ENCODE results near the gene RGL3.
"Not testable (repeated sequence)": the region's sequence is repeated elsewhere in the genome, so short reads cannot be mapped to it uniquely, and the experiment has no call there.

The RGL3 gene

DNA sequence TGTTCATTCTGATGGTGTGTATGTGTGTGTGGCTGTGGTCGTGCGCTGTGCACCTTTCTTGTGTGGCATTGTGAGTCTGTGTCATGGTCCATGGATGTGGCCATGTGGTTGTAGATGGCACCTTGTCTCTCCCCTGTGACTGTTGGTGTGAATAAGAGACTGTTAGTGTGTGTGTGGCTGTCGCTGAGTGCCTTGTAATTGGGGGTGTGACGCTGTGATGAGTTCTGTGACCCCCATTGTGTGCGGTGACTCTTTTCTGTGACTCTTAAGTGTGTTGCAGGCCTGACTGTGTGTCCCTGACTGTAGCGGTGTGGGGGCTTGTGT, 63.1 kb downstream of the RGL3 start:
- no peak for DNase-seq

DNA sequence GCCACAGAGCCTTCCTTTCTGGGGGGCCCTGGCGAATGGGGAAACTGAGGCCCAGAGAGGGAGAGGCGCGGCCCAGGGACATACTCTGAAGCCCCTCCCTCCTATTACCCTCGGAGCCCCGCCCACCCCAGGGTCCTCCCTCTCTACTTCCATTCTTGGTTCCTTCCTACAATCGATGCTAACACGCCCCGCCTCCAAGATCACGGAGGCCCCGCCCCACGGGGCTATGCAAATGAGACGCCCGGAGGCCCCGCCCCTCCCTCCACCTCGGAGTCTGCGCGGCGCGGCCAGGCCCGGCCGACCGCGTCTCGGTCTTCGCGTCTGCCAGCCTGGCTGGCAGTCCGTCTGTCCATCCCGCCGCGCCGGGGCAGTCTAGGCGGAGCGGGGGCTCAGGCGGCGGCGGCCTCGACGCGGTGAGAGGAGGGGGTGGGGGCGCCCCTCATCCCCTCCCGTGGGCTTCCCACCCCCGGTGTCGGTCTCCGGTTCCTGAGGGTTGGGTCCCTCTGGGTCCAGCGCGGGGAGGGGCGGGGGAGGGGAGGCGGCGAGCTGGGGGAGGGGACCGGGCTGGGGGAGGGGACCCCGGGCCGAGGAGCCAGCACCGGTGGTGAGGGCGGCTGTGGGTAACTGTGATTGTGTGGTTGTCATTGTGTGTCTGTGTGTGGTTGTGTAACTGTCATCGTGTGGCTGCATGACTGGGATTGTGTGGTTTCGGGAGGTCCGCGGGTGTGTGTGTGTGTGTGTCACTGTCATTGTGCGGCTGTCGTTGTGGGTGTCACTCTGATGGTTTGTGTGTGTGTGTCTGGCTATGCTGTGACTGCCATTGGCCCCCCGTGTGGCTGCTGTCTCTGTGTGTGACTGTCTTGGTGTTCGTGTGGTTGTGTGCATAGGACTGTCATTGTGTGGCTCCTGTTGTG, 63.7 kb downstream of the RGL3 start, which contains the start of gene PLPPR2:
TSS of gene PLPPR2 (plus strand) at position 273 of the 914 bp plus-strand sequence. CDS start 2,242 bp downstream, outside the sequence.
- DNase-seq, result peak; percentile 86

DNA sequence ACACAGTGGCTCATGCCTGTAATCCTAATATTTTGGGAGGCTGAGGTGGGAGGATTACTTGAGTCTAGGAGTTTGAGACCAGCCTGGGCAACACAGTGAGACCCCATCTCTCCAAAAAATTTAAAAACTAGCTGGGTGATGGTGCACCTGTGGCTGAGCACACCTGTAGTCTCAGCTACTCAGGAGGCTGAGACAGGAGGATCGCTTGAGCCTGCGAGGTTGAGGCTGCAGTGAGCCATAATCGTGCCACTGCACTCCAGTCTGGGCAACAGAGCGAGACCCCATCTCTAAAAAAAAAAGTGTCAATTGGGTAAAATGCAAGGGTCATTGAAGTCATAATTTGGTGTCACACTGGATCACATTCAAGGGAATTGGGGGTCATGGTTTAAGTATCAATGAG, 65.0 kb downstream of the RGL3 start:
- not testable (repeated sequence) for DNase-seq

DNA sequence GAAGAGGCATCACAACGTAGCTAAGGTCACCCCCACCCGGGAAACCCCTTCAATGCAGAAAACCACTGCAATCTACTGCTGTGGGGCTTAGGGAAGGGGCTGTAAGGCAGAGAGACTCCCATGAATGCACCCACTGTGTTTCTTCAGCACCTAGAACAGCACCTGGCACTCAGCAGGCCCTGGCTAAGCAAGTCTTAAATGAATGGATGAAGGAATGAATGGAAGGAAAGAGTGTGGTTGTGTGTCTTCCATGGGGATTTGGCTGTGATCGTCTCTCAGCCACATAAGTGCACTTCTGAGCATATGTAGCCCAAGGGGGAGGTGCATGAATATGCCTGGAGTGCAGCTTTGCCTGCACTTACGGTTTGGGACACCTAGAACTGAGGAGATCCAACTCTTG, 69.9 kb downstream of the RGL3 start:
- DNase-seq, result no peak

DNA sequence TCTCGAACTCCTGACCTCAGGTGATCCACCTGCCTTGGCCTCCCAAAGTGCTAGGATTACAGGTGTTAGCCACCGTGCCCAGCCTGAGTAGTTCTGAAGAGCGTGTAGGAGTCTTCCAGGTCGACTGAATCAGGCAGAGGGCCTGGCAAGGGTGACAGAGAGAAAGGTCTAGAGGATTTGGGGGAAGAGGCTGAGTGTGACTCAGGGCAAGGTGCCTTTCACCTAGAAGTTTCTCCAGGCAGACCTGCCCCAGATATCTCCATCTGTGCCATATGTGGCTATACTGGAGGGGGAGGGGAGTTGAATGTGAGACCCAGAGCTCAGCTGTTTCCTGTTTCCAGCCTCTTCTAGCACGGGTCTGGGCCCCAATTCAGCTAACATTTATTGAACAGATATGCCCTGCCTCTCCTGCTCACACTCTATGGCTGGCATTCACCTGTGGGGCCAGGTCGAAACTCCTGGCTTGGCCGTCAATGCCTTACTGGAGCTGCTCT, 71.5 kb downstream of the RGL3 start:
- no peak for DNase-seq

DNA sequence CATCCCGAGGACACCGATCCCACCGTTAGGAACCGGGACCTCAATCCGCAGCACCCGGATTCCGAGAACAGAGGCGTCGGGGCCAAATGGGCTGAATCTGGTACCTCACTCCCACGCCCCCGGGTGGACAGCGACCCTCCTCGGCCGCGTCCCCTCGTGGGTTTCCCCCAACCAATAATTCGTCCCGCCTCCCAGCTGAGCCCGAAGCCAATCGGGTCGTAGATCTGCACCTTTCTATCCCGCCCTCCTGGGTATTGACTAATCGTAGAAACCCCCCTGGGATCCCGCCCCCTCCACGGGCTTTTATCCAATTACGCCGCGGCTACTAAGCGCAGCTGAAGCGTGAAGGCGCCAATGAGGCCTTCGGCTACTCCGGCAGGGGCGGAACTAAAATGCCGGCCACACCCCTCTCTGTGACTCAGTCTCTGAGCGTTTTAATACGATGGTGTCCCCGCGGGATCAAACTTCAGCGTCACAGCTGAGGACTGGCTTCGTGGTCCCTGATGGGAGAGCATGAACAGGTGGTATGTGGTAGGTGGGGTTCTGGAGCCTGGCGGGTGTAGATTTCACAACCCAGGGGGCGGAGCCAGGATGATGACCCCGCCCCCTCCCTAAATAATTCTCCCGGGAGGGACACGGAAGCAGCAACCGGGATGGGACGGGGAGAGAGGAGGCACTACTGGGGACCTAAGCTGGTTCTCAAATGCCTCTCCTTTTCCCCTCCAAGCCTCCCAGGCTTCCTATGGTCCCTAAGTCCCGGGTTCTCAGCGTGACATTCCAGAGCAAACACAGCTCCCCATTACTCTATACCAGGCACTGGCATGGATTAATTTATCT, 72.8 kb downstream of the RGL3 start, which contains the start of the genes CCDC159 and TMEM205:
TSS of gene CCDC159 (plus strand) at position 416 of the 837 bp plus-strand sequence. CDS start at position 504, 88 bp downstream.
TSS of gene TMEM205 (minus strand) at position 165 of the 837 bp plus-strand sequence. CDS start 649 bp downstream, outside the sequence.
- peak; percentile 99 for DNase-seq

DNA sequence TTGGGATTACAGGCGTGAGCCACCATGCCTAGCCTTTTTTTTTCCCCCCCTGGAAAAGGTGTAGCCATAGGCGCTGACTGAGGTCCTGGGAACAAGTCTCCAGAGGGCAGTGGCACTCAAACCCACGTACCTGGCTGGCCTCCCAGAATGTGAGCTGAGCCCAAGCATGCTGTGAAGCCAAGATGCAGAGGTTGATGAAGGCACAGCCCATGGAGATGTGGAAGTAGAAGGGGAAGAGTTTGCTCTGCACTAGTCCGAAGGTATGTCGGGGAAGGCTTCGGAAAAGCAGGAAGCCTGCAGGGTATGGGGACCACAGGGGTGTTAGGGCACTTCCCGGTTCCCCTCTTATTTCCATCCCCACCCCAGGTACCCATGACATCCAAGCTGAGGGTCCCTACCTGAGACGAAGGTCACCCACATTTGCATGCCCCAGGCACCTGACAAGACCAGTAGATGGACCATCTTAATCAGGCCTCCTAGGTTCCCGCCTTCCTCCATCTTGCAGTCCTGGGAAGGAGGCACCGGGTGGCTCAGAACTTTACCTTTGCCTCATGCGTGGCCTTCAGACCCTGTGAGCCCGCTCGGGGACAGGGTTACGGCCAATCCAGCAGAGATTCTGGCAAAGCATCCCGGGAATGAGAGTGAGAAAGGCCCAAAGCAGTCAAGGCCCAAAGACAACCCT, 73.9 kb downstream of the RGL3 start:
- no peak for DNase-seq

All from activated naive CD4-positive, alpha-beta T cell treated with anti-CD3 and anti-CD28 coated beads, Interleukin-2, amount 50 U/mL, for 16 hours (primary cell).